ACC112 (cell line): Measurements from ENCODE around the gene NRG3.

ENCODE experiments used
- H2AFZ ChIP-seq: fragments of 200-600 bp; sonication (generic); one replicate; pipeline ENCODE4 v1.6.0; 2017; ENCODE audit warnings: antibody characterized with exemption, low read length; ENCODE audit not compliant: unreplicated experiment
- H3K27ac ChIP-seq: fragments of 200-600 bp; sonication (generic); 2 replicates; pipeline ENCODE4 v1.5.1; 2014; ENCODE audit warnings: low read depth, mild to moderate bottlenecking, antibody characterized with exemption, low read length, moderate library complexity
- H3K27me3 ChIP-seq: fragments of 200-600 bp; sonication (generic); 2 replicates; pipeline ENCODE4 v1.6.1; 2014; ENCODE audit warnings: mild to moderate bottlenecking, antibody characterized with exemption, low read length, moderate library complexity, mixed read lengths; ENCODE audit not compliant: insufficient read depth
- H3K36me3 ChIP-seq: fragments of 200-600 bp; sonication (generic); 2 replicates; pipeline ENCODE4 v1.6.1; 2016; ENCODE audit warnings: mild to moderate bottlenecking, antibody characterized with exemption, low read length, moderate library complexity, mixed read lengths; ENCODE audit not compliant: insufficient read depth
- H3K4me1 ChIP-seq: fragments of 200-600 bp; sonication (generic); one replicate; pipeline ENCODE4 v1.6.1; 2016; ENCODE audit warnings: low read length, mixed read lengths; ENCODE audit not compliant: insufficient read depth, unreplicated experiment, control insufficient read depth
- H3K4me3 ChIP-seq: fragments of 200-600 bp; sonication (generic); 2 replicates; pipeline ENCODE4 v1.5.1; 2014; ENCODE audit warnings: mild to moderate bottlenecking, low read depth, low read length
- H3K79me2 ChIP-seq: fragments of 200-600 bp; sonication (generic); one replicate; pipeline ENCODE4 v1.6.0; 2016; ENCODE audit warnings: low read length; ENCODE audit not compliant: control insufficient read depth, unreplicated experiment, insufficient read depth

NRG3 gene

DNA sequence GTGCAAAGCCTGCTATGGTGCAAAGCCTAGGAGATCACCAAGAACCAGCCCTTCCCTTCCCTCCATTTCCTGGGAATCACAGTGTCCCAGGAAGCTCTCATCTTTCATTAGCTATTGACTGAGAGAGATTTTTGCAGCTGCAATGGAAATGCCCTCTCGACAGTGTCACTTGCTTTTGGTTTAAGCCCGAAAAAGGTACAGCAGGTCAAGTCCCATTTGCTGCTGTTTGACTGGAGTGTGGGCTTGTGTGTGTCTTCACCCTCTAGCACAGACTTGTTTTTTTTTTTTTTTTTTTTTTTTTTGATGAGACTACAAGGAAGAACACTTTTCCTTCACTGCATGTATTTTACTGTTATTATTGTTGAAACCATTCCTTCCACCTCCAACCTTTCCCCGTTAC, 36.3 kb downstream of the NRG3 start:
- Histone ChIP-seq H3K36me3 (no peaks in the 10 kb centered on the region), H3K79me2 (no peaks in the 10 kb centered on the region), H3K4me3 (no peak overlapping the region), H2AFZ (no peak overlapping the region), H3K27me3 (no peaks in the 10 kb centered on the region), H3K4me1 (no peaks in the 10 kb centered on the region), H3K27ac (no peak overlapping the region)

- no peaks in the 10 kb centered on the region for H3K4me1 ChIP-seq
- H3K4me3 ChIP-seq = no peak overlapping the region
- no peaks in the 10 kb centered on the region for H3K36me3 ChIP-seq
- no peak overlapping the region for H3K27ac ChIP-seq
- H2AFZ ChIP-seq = no peak overlapping the region
- H3K27me3 ChIP-seq = no peaks in the 10 kb centered on the region
- H3K79me2 ChIP-seq = no peaks in the 10 kb centered on the region
Measured at GRCh38 chr10:81914736-81915503, 39.9 kb downstream of the NRG3 start.

GRCh38 chr10:81915504-81915897, 40.5 kb downstream of the NRG3 start:
- H3K27me3 ChIP-seq = no peaks in the 10 kb centered on the region
- H3K79me2 ChIP-seq = no peaks in the 10 kb centered on the region
- no peak overlapping the region for H3K27ac ChIP-seq
- no peak overlapping the region for H3K4me3 ChIP-seq
- H2AFZ ChIP-seq = no peak overlapping the region
- no peaks in the 10 kb centered on the region for H3K36me3 ChIP-seq
- no peaks in the 10 kb centered on the region for H3K4me1 ChIP-seq

DNA sequence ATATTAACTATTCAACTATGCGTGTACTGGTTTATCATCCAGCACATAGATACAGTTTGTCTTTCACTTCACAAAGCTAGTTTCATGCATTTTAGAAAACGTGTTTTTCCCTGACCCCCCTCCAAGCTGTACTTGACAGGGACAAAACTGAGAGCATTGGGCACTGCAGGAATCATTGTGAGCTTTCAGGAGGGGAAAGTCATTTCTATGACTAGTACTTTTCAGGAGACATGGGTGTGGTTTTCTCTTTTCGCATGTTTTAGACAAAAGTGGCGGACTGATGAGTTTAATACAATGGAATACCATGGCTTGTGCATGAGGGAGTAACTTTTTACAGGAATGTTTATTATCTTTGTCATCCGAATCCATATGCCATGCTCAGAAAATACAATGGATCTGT, 42.7 kb downstream of the NRG3 start:
- no peaks in the 10 kb centered on the region for H3K36me3 ChIP-seq
- no peak overlapping the region for H3K27ac ChIP-seq
- H3K4me3 ChIP-seq = no peak overlapping the region
- H3K27me3 ChIP-seq = no peaks in the 10 kb centered on the region
- no peaks in the 10 kb centered on the region for H3K79me2 ChIP-seq
- H2AFZ ChIP-seq = no peak overlapping the region
- H3K4me1 ChIP-seq = no peaks in the 10 kb centered on the region

DNA sequence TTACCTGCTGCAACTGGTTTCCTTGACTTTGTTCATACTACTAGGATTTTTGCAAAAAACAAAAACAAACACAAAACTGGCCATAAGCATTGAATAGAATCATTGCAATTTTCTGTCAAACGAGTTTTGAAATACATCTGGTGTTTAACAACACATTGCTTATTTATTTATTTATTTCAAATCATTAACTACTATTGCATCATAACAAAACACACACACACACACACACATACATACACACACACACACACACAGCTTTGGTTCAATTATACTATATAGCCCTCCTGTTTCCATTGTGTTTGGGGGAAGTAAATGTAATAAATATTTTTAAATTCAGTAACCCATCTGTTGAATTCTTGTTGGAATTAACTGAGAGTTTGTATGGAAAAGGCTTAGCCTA, 43.8 kb downstream of the NRG3 start:
- Histone ChIP-seq H3K4me1 (no peaks in the 10 kb centered on the region), H3K27me3 (no peaks in the 10 kb centered on the region), H3K4me3 (no peak overlapping the region), H3K79me2 (no peaks in the 10 kb centered on the region), H3K36me3 (no peaks in the 10 kb centered on the region), H3K27ac (no peak overlapping the region), H2AFZ (no peak overlapping the region)

GRCh38 chr10:81920213-81920829, 45.3 kb downstream of the NRG3 start:
- Histone ChIP-seq H3K79me2 (no peaks in the 10 kb centered on the region), H3K4me1 (no peaks in the 10 kb centered on the region), H3K4me3 (no peak overlapping the region)

DNA sequence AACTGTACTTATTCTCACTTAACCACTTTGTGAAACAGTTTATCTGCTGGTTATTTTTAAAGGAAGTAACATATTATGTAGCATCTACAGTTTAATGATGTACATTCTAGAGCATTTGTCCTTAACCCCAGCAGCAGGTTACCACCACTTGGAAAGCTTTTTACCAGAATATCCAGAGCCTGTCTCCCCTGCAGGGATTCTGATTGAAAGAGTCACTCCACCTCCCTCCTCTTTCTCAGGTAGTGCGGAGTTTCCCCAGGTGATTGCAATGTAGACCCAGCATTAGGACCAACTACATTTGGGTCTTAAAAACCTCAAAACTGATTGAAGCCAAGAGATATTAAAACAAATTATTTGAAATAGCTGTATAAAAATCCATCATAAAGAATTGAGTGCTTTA, 53.1 kb downstream of the NRG3 start:
- no peaks in the 10 kb centered on the region for H3K27me3 ChIP-seq
- H3K4me1 ChIP-seq = no peaks in the 10 kb centered on the region
- H3K27ac ChIP-seq = no peak overlapping the region
- no peaks in the 10 kb centered on the region for H3K36me3 ChIP-seq
- no peak overlapping the region for H2AFZ ChIP-seq
- no peaks in the 10 kb centered on the region for H3K79me2 ChIP-seq
- no peak overlapping the region for H3K4me3 ChIP-seq

More at GRCh38 chr10:81920213-81920829, 45.3 kb downstream of the NRG3 start:
- Histone ChIP-seq H3K27ac (no peak overlapping the region), H3K27me3 (no peaks in the 10 kb centered on the region), H2AFZ (no peak overlapping the region), H3K36me3 (no peaks in the 10 kb centered on the region)

- no peak overlapping the region for H2AFZ ChIP-seq
- no peaks in the 10 kb centered on the region for H3K27me3 ChIP-seq
- H3K4me3 ChIP-seq = no peak overlapping the region
- no peaks in the 10 kb centered on the region for H3K4me1 ChIP-seq
- H3K27ac ChIP-seq = no peak overlapping the region
- no peaks in the 10 kb centered on the region for H3K36me3 ChIP-seq
- no peaks in the 10 kb centered on the region for H3K79me2 ChIP-seq
Measured at GRCh38 chr10:81943583-81943982, 68.6 kb downstream of the NRG3 start.

GRCh38 chr10:81944609-81945008, 69.6 kb downstream of the NRG3 start:
- Histone ChIP-seq H3K4me3 (no peak overlapping the region), H3K27ac (no peak overlapping the region), H3K36me3 (no peaks in the 10 kb centered on the region), H3K4me1 (no peaks in the 10 kb centered on the region), H2AFZ (no peak overlapping the region), H3K79me2 (no peaks in the 10 kb centered on the region), H3K27me3 (no peaks in the 10 kb centered on the region)

DNA sequence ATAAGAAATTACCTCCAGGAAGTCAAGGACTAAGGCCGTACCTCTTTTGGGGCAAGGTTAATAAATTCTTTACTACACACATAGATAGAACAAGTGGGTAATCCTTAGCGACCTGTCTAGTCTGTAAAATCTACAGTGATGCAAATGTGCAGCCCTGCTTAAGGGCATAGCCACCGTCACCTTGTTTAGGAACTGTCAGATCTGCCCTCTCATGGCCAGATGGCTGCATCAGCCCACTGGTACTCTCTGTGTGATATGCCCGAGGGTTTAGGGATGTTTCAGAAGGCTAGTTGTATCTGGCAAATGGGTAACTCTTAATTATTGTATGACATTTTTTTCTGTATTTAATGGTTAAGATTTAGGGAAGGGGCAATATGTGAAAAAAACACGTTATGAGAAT, 74.3 kb downstream of the NRG3 start:
- Histone ChIP-seq H3K79me2 (no peaks in the 10 kb centered on the region), H3K27me3 (no peaks in the 10 kb centered on the region), H2AFZ (no peak overlapping the region), H3K27ac (no peak overlapping the region), H3K36me3 (no peaks in the 10 kb centered on the region), H3K4me3 (no peak overlapping the region), H3K4me1 (no peaks in the 10 kb centered on the region)

GRCh38 chr10:81950358-81950757, 75.4 kb downstream of the NRG3 start:
- no peaks in the 10 kb centered on the region for H3K36me3 ChIP-seq
- H3K27me3 ChIP-seq = no peaks in the 10 kb centered on the region
- no peak overlapping the region for H3K4me3 ChIP-seq
- H3K27ac ChIP-seq = no peak overlapping the region
- no peaks in the 10 kb centered on the region for H3K4me1 ChIP-seq
- H2AFZ ChIP-seq = no peak overlapping the region
- no peaks in the 10 kb centered on the region for H3K79me2 ChIP-seq
